GM21528 (cell line): ENCODE measurements around the gene PITHD1.
A peak's percentile ranks its signal among the peaks of the same experiment; 100 is the strongest.
"Not testable (repeated sequence)": the region's sequence is repeated elsewhere in the genome, so short reads cannot be mapped to it uniquely, and the experiment has no call there.

ENCODE experiments used
- ATAC-seq: cut with Tn5 transposase; IDR thresholded peaks from one replicate; pipeline ENCODE4 v1.9.1; 2021; ENCODE audit warnings: mild to moderate bottlenecking, moderate library complexity; ENCODE audit not compliant: unreplicated experiment, low FRiP score

The PITHD1 gene

GRCh38 chr1:23777979-23778814, at the start of gene PITHD1:
Gene PITHD1 (plus strand): TSS chr1:23778418. CDS start chr1:23778516, 98 bp downstream.
- ATAC-seq, result peak; percentile 67

GRCh38 chr1:23732363-23733224, 45.6 kb upstream of the PITHD1 start:
- ATAC-seq, result no peak

DNA sequence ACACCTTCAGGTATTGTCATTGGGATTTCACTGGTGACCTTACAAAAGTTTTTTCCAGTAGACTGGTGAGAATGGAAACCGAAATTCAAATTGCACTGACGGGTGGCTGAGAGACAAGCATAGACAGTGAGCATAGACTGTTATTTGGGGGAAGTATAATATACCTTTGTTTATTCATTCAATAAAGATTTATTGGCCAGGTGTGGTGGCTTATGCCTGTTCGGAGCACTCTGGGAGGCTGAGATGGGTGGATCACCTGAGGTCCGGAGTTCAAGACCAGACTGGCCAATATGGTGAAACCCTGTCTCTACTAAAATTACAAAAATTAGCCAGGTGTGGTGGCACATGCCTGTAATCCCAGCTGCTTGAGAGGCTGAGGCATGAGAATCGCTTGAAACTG, 44.9 kb upstream of the PITHD1 start:
- not testable (repeated sequence) for ATAC-seq

DNA sequence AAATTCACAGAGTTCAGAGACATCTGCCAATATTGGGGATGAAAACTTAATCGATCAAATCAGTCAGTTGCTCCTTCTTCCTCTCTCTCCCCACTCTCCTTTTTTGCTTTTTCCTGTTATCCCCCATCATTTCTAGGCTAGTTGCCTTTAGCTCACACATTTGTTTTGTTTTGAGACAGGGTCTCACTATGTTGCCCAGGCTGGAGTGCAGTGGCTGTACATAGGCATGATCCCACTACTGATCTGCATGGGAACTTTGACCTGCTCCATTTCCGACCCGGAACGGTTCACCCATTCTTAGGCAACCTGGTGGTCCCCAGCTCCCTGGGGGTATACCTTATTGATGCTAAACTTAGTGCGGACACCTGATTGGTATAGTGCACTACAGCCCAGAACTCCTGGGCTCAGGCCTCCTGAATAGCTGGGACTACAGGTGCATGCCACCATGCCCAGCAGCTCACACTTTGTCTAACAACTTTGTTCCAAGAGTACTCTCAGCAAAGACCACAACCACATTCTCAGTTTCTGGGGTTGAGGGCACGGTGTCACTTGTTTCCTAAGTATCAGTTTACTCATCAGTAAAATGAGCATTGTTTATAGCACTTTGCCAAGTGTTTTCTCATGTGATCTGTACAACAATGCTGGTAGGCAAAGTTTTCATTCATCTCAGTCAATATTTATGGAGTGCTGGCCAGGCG, 41.6 kb upstream of the PITHD1 start:
- ATAC-seq, result no peak

DNA sequence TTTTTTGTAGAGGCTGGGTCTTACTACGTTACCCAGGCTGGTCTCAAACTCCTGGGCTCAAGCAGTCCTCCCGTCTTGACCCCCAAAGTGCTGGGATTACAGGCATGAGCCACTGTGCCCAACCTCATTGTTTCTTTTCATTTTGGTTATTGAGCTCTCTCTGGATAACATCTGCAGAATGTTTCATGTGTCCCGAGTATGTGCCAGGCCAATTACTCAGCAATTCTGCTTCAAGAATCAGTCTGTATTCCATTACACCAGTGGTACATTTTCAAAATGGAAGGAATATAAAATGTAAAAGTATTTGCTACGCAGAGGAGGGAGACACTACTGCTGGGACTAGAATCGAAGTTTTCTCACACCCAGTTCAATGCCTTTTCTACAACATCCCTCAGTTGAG, 36.6 kb upstream of the PITHD1 start:
- no peak for ATAC-seq

DNA sequence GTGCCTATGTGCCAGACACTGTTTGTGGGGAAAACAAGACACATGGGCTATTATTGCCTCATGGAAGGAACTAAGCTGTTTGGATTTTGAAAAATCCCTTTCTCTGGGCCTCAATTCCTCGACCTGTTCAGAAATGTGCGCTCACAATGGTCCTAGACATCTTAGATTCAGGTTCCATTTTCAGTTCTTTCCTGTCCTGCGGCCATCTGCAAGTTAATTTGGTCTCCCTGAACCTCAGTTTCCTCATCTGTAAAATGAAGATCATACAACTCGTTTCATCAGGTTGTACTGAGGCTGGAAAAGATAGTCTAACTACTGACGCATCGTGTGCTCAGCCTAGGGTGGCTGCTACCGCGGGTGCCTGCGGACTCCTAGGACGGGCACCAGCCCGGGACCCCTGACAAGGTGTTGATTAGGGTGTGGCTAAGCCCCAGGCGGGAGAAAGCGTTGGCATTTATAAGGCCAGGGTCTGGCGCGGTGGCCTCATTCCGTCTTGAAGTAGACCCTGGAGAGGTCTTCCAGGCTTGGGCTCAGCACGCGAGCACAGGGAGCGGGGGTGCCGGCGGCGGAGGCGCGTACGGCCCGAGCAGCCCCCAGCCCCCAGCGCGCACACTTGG, 35.4 kb upstream of the PITHD1 start:
- peak; percentile 38 for ATAC-seq

DNA sequence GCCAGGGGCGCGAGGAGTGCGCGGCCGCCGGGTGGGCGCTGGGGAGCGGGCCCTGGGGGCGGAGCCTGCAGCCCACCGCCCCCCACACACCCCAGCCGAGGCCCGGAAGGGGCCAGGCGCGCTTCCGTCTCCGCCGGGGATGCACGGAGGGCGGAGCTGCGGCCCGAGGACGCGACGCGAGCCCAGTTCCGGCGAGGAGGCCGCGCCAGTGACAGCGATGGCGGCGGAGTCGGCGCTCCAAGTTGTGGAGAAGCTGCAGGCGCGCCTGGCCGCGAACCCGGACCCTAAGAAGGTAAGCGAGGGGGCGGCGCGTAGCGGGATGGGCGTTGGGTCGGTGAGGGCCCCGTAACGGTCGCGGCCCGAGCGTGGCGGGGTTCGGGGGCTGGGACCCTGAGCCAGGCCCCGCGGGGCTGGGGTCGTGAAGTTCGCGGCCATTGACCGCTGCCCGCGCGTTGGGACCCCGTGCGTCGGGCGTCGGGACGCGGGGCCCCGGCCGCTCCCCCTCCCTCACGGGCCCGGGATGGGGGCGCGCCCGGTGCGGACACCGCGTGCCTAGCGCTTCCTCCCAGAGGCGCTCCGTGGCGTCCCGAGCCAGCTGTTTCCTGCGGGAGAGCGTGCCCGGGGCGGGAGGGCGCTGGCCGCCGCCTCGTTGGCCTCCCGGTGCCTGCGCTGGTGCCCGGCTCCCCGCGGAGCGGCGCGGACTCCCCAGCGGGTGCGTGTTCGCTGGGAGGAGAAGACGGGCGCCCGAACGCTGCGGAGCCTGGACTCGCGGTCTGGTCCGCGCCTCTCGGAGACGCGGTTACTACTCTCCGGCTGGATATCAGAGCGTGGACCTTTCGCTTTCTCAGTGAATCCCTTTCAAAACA, 34.7 kb upstream of the PITHD1 start, which contains the start of gene ELOA:
Gene ELOA, plus strand, starts transcription at position 185 of the 866 bp plus-strand sequence. Its CDS starts 33 bp downstream, at position 218.
- ATAC-seq, result peak; percentile 65

DNA sequence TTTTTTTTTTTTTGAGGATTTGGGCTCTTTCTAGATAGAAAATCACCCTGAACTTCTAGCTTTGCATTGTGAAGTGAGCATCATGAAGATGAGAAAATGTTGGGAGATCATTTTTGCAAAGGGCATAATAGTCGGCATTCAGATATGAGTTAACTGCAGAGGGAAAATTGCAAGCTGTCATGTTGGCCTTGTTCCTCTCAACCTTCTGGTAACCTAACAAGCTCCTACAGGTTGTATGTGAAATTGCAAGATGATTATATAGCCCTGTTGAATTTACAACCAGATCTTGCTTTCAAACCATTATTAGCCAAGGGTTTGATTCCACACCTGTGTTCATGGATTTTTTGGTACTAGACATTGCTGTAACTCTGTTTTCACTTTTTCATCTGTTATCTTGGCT, 32.7 kb upstream of the PITHD1 start:
- no peak for ATAC-seq

DNA sequence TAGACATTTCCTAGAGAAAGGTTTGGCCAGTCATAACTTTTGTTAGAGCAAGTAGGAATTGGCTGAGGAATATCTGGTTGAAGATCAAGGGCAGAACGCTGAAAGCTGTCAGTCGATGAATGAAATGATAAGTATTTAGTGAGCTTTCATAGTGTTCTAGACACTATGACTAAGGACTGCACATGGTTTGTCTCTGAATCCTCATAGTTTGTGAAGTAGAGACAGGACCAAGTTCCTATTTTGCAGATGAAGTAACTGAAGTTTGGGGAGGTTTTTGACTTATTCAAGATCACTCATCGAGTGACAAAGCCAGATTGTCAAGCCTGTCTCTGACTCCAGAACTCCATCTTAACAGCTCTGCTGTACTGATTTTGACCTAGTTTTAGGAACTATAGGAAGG, 30.2 kb upstream of the PITHD1 start:
- no peak for ATAC-seq

DNA sequence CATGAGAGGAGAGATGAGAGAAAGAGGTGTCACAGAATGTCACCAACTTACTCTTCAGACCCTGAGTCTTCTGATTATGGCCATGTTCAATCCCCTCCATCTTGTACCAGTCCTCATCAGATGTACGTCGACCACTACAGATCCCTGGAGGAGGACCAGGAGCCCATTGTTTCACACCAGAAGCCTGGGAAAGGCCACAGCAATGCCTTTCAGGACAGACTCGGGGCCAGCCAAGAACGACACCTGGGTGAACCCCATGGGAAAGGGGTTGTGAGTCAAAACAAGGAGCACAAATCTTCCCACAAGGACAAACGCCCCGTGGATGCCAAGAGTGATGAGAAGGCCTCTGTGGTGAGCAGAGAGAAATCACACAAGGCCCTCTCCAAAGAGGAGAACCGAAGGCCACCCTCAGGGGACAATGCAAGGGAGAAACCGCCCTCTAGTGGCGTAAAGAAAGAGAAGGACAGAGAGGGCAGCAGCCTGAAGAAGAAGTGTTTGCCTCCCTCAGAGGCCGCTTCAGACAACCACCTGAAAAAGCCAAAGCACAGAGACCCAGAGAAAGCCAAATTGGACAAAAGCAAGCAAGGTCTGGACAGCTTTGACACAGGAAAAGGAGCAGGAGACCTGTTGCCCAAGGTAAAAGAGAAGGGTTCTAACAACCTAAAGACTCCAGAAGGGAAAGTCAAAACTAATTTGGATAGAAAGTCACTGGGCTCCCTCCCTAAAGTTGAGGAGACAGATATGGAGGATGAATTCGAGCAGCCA, 27.0 kb upstream of the PITHD1 start:
- ATAC-seq, result no peak

GRCh38 chr1:23751815-23752200, 26.4 kb upstream of the PITHD1 start:
- ATAC-seq, result no peak

DNA sequence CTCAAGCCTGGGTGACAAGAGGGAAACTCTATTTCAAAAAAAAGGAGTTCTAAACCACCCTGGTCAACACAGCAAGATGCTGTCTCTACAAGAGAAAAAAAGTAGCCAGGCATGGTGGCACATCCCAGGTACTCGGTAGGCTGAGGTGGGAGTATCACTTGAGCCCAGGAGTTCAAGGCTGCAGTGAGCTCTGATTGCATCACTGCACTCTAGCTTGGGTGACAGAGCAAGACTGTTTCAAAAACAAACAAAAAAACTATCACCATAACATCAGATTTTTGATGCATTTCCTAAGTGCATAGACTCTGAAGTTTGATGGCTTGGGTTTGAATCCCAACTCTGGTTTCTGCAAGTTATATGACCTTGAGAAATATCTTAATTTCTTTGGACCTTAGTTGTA, 25.3 kb upstream of the PITHD1 start:
- no peak for ATAC-seq

DNA sequence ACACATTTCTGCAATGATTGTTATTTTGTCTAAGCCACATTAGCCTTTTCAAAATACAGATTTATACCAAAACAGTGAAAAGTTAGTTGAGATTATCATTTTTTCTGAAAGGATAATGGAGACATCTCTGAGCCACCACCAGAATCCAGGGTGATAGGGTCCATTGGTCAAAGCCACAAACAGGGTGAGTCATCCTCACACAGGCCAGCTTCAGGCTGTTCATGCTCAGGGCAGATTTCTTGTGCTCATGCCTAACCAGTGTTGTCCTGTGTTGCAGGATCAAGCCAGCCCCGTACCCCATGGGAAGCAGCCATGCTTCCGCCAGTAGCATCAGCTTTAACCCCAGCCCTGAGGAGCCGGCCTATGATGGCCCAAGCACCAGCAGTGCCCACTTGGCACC, 21.5 kb upstream of the PITHD1 start:
- no peak for ATAC-seq

GRCh38 chr1:23757812-23758211, 20.4 kb upstream of the PITHD1 start:
- no peak for ATAC-seq

DNA sequence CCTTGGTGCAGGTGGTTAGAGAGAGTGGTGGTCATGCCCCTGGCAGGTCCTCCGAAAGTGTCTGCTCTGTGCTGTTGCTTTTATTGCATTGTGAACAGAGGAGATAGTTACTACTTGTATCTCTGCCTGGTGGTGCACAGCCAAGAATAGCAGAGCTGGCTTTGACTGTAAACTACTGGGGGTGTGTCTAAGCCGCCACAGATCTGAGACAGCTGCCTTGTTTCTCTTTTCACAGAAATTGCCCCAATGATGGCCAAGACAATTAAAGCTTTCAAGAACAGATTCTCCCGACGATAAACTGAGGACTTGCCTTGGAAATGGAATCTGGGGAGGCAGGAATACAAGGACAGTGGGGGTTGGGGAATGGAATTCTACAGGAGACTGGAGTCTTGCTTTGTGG, 18.9 kb upstream of the PITHD1 start:
- no peak for ATAC-seq

DNA sequence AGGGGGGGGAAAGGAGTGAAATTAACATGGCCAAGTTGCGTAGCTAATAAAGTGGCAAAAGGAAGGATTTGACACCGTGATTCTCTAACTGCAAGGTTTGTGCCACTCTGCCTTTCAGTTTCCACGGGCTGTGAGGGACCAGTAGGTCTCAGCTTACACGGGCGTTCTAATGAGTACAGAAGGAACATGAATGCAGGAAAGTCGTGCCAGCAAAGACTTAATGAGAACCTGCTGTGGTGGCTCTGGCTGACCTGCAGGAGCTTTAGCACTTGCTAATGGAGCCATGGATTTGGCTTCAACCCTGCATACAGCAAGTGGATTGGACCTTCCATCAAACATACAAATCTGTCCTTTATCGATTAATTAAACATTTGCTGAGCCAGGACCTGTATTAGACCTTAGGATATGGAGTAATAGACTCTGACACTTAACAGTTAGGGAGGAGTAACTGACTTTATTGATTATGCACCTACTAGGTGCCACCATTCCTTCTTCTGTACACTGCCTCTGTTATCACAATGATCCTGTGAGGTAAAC, 15.1 kb upstream of the PITHD1 start:
- ATAC-seq, result no peak

- no peak for ATAC-seq
Measured at GRCh38 chr1:23768733-23769132, 9.5 kb upstream of the PITHD1 start.

DNA sequence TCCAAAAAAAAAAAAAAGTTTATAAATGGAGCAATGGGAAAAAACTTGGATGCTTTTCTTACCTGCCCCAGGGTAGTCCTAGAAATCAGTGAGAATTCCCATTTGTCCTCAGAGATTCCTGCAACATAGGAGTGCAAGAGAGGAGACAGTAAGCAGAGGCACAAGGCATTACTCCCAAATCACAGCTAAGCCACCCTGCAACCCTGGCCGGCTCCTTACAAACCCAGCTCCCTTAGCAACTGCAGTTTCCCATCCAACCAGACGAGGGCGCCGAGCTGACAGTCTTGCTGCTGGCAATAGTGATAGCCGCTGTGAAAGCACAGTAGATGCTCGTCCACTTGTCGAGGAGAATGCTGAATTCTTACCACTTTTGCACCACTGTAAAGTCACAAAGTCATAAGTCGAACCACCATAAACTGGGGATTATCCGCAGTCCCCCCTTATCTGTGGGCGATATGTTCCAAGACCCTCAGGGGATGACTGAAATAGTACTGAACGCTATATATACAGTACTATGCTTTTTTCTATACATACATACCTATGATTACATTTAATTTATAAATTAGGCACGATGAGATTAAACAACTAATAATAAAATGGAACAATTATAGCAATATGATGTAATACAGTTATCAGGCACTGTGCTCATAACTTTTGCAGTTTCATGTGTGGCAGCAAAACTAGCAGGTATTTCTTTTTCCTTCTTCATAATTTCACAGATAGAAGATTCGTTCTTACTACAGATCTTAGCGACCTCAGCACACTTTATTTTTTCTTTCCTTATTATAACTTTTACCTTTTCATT, 6.0 kb upstream of the PITHD1 start:
- peak; percentile 58 for ATAC-seq
